RPMI8226 (cell line): ENCODE results near the gene SURF1.
"Not testable (repeated sequence)": the region's sequence is repeated elsewhere in the genome, so short reads cannot be mapped to it uniquely, and the experiment has no call there.

Experiments
- DNase-seq: peaks from one replicate; pipeline ENCODE4 v3.0.0-alpha.2; 2015

The SURF1 gene

GRCh38 chr9:133356391-133357091, at the start of gene SURF1, which contains the start of gene SURF2:
Gene SURF1 (minus strand): TSS chr9:133356487. CDS start chr9:133356453, 34 bp downstream.
Gene SURF2 (plus strand): TSS chr9:133356550. CDS start chr9:133356593, 43 bp downstream.
- DNase-seq = peak; percentile 95

GRCh38 chr9:133405508-133406438, 49.5 kb upstream of the SURF1 start:
- DNase-seq = no peak

- DNase-seq = no peak
Observed at GRCh38 chr9:133404454-133405002, 48.2 kb upstream of the SURF1 start.

GRCh38 chr9:133403766-133404453, 47.6 kb upstream of the SURF1 start:
- peak; percentile 72 for DNase-seq

- DNase-seq = no peak
Observed at GRCh38 chr9:133402689-133403088, 46.4 kb upstream of the SURF1 start.

GRCh38 chr9:133401588-133401987, 45.3 kb upstream of the SURF1 start:
- DNase-seq = no peak

GRCh38 chr9:133400292-133400691, 44.0 kb upstream of the SURF1 start:
- no peak for DNase-seq

- DNase-seq = no peak
Observed at GRCh38 chr9:133397895-133398294, 41.6 kb upstream of the SURF1 start.

- DNase-seq = no peak
Observed at GRCh38 chr9:133397370-133397769, 41.1 kb upstream of the SURF1 start.

- peak; percentile 59 for DNase-seq
Observed at GRCh38 chr9:133396952-133397351, 40.7 kb upstream of the SURF1 start.

- DNase-seq = no peak
Observed at GRCh38 chr9:133394687-133395271, 38.5 kb upstream of the SURF1 start.

- DNase-seq = no peak
Observed at GRCh38 chr9:133393399-133393798, 37.1 kb upstream of the SURF1 start.

- not testable (repeated sequence) for DNase-seq
Observed at GRCh38 chr9:133392308-133392707, 36.0 kb upstream of the SURF1 start.

GRCh38 chr9:133391449-133391848, 35.2 kb upstream of the SURF1 start:
- not testable (repeated sequence) for DNase-seq

- DNase-seq = no peak
Observed at GRCh38 chr9:133390713-133391112, 34.4 kb upstream of the SURF1 start.

GRCh38 chr9:133389562-133389961, 33.3 kb upstream of the SURF1 start:
- DNase-seq = no peak

- no peak for DNase-seq
Observed at GRCh38 chr9:133389025-133389557, 32.8 kb upstream of the SURF1 start.

- DNase-seq = peak; percentile 1
Observed at GRCh38 chr9:133387680-133388079, 31.4 kb upstream of the SURF1 start.

GRCh38 chr9:133386338-133386737, 30.1 kb upstream of the SURF1 start:
- DNase-seq = no peak

- DNase-seq = no peak
Observed at GRCh38 chr9:133385452-133385851, 29.2 kb upstream of the SURF1 start.

GRCh38 chr9:133384736-133385321, 28.5 kb upstream of the SURF1 start:
- no peak for DNase-seq

- no peak for DNase-seq
Observed at GRCh38 chr9:133383438-133383837, 27.2 kb upstream of the SURF1 start.
